ENCODE data around the gene GTF2E1.

DNA sequence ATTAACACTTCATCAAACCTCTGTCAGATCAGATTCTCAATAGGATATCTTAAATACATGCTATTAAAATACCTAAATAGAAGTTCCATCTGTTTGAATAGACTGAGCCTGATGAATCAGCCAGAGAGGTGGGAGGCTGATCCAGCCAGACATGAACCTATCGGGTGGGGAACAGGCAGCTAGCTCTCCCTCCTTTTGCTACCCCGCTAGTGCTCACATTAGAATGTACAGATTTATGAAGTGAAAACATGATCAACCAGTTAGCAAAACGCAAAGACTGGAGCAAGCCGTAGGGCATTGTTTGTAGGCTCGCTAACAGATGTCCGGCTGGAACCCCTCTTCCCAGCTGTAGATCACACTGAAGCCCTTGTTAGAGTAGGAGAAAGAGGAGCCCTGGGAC is 54.4 kb downstream of the GTF2E1 start:
- TF ChIP-seq, protein P1, sequence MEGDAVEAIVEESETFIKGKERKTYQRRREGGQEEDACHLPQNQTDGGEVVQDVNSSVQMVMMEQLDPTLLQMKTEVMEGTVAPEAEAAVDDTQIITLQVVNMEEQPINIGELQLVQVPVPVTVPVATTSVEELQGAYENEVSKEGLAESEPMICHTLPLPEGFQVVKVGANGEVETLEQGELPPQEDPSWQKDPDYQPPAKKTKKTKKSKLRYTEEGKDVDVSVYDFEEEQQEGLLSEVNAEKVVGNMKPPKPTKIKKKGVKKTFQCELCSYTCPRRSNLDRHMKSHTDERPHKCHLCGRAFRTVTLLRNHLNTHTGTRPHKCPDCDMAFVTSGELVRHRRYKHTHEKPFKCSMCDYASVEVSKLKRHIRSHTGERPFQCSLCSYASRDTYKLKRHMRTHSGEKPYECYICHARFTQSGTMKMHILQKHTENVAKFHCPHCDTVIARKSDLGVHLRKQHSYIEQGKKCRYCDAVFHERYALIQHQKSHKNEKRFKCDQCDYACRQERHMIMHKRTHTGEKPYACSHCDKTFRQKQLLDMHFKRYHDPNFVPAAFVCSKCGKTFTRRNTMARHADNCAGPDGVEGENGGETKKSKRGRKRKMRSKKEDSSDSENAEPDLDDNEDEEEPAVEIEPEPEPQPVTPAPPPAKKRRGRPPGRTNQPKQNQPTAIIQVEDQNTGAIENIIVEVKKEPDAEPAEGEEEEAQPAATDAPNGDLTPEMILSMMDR (IDR thresholded peaks at IDR 0.05) = no peak
- TF ChIP-seq ZC3H11A (IDR thresholded peaks at IDR 0.05) = no peak
- TF ChIP-seq POLR2A (IDR thresholded peaks at IDR 0.05; ENCODE audit: low read length) = no peak
- TF ChIP-seq, protein P2, sequence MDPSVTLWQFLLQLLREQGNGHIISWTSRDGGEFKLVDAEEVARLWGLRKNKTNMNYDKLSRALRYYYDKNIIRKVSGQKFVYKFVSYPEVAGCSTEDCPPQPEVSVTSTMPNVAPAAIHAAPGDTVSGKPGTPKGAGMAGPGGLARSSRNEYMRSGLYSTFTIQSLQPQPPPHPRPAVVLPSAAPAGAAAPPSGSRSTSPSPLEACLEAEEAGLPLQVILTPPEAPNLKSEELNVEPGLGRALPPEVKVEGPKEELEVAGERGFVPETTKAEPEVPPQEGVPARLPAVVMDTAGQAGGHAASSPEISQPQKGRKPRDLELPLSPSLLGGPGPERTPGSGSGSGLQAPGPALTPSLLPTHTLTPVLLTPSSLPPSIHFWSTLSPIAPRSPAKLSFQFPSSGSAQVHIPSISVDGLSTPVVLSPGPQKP (IDR thresholded peaks at IDR 0.05; ENCODE audit: low read depth, low read length) = no peak
- TF ChIP-seq RCOR1 (IDR thresholded peaks at IDR 0.05; ENCODE audit: low read depth, low read length) = no peak
- TF ChIP-seq, protein P3, sequence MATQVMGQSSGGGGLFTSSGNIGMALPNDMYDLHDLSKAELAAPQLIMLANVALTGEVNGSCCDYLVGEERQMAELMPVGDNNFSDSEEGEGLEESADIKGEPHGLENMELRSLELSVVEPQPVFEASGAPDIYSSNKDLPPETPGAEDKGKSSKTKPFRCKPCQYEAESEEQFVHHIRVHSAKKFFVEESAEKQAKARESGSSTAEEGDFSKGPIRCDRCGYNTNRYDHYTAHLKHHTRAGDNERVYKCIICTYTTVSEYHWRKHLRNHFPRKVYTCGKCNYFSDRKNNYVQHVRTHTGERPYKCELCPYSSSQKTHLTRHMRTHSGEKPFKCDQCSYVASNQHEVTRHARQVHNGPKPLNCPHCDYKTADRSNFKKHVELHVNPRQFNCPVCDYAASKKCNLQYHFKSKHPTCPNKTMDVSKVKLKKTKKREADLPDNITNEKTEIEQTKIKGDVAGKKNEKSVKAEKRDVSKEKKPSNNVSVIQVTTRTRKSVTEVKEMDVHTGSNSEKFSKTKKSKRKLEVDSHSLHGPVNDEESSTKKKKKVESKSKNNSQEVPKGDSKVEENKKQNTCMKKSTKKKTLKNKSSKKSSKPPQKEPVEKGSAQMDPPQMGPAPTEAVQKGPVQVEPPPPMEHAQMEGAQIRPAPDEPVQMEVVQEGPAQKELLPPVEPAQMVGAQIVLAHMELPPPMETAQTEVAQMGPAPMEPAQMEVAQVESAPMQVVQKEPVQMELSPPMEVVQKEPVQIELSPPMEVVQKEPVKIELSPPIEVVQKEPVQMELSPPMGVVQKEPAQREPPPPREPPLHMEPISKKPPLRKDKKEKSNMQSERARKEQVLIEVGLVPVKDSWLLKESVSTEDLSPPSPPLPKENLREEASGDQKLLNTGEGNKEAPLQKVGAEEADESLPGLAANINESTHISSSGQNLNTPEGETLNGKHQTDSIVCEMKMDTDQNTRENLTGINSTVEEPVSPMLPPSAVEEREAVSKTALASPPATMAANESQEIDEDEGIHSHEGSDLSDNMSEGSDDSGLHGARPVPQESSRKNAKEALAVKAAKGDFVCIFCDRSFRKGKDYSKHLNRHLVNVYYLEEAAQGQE (IDR thresholded peaks at IDR 0.05) = no peak
- TF ChIP-seq NFE2L2 (conservative IDR thresholded peaks at IDR 0.05; ENCODE audit: low read length) = no peak
- TF ChIP-seq ESRRA (IDR thresholded peaks at IDR 0.05; ENCODE audit: borderline replicate concordance, low read length) = no peak
- no peak for TF ChIP-seq PHF8 (IDR thresholded peaks at IDR 0.05; ENCODE audit: borderline replicate concordance, low read depth)
- no peak for TF ChIP-seq HOXA7 (CRISPR knock-in tag; IDR thresholded peaks at IDR 0.05)
- TF ChIP-seq JUN (IDR thresholded peaks at IDR 0.05) = no peak
- TF ChIP-seq SREBF2 (IDR thresholded peaks at IDR 0.05) = no peak
- TF ChIP-seq CHD2 (IDR thresholded peaks at IDR 0.05; ENCODE audit: low read length, partially characterized antibody) = no peak

Measured in A549 (cell line).